Activated CD4-positive, alpha-beta T cell treated with anti-CD3 and anti-CD28 coated beads, Interleukin-2, Interleukin-6, amounts not matched to agents 100 ng/mL and 50 ng/mL, durations not matched to agents 16 hours and 8 hours (primary cell): ENCODE data around the gene APH1A.
"Not testable (repeated sequence)": the region's sequence is repeated elsewhere in the genome, so short reads cannot be mapped to it uniquely, and the experiment has no call there.

Experiments
- DNase-seq: peaks from one replicate; pipeline ENCODE4 v3.0.0-alpha.2; 2020

APH1A gene

DNA sequence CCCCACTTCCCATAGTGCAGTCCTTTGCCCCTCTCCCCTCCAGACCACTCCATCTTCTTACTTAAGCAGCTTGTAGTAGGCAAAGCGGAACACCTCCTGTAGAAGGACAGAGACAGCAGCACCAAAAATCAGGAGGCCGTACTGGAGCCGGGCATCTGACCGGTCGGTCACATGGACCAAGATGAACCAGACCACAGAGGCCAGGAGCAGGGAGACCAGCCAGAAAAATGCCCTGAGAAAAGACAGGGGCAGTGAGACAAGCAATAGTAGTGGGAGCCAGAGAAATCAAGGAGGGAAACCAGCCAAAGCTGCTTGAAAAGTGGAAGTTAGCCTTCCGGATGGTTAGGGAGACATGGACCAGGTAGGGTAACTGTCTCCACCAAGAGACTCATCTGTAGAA, 920 bp downstream of the APH1A start:
- DNase-seq, result no peak

DNA sequence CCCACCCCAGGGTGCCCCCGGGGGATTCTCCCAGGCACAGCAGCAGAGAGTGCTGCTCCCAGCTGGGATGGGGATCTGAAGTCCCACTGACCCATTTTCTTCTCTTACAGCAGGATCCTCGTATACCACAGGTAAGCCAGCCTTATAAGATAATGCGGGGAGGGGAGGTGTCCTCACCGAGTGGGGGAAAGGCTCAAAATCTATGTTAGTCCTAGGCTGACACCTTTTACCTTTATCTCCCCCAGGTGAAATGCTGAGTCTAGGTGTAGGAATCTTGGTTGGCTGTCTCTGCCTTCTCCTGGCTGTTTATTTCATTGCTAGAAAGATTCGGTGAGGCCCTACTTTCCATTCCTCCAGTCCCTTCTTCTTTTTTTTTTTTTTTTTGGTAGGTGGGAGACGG, 5.3 kb downstream of the APH1A start:
- no peak for DNase-seq

DNA sequence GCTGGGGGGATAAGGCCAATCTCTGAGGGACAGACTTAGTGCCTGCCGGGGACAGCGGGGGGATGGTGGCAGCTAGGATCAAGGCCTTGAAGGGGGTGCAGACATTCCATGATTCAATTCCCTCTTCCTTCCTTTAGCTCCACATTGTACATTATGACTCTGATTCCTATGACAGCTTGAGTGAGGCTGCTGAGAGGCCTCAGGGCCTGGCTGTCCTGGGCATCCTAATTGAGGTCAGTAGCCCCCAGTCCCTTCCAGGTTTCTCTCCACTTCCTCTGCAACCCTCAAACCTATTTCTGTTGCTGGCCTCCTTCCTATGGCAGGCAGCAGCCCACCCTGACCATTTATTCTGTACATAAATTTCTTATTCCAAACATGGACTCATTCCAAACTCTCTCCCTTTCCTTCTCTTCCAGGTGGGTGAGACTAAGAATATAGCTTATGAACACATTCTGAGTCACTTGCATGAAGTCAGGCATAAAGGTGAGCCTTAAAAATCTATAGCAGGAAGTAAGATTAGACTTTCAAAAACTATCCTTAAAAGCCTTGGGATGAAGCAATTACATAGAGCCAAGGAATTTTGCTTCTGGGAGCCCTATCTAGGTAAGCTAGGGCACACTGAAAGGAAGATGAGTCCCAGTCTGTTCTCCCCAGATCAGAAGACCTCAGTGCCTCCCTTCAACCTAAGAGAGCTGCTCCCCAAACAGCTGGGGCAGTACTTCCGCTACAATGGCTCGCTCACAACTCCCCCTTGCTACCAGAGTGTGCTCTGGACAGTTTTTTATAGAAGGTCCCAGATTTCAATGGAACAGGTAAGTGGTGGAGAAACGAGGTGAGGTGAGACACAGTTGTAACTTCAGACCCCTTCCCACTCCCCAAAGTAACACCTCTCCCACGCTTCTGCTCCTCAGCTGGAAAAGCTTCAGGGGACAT, 6.2 kb downstream of the APH1A start:
- DNase-seq, result no peak

DNA sequence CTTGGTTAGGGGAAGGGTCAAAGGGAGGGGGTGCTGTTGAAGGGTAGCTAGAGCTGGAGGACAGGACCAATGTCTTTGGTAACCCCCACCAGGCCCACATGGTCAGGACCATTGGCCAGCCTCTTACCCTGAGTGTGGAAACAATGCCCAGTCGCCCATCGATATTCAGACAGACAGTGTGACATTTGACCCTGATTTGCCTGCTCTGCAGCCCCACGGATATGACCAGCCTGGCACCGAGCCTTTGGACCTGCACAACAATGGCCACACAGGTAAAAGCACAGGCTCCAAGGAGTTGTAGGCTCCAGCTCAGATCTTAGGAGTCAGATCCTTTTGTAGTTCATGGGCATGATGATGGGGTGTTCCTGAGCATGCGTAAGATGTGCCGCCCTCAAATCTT, 7.4 kb downstream of the APH1A start:
- DNase-seq, result no peak

DNA sequence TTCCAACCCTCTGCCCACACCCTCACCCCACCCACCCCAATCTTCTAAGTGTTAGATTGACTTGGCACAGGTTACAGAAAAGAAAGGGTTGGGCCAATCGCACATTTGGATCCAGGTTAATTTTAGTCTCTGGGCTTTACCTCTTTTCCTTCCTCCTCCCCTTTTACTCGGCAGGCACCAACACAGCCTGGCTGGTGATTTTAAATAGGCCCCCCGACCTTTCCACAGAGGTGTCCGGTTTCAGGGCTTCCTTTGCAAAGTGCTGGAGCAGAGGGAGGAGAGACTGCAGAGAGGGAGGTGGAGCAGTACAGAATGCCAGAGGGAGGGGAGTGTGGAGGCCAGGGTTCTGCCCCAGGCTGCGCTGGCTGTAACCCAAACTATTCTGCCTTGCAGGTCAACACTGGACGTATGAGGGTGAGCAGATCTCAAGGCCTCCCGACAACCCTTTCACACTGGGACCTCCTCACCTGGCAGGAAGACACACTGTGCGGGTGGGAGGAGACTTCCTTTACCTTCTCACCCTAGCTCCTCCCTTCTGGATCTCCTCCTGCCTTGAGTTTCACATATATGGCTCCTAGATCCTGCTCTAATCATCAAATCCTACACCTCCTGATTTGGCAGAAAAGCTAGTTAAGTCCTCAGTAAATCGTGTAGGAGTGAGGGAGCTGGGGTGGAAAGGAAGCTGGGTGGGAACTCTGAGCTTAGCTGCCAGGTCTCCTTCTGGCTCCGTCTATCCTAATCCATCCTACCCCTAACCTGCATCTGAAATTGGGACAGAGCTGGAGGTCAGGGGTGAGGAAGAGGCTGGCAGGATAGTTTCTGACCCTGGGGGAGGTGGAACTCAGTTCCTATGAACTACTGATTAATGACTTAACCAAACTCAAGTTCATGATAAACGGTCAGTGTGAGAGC, 8.8 kb downstream of the APH1A start:
- DNase-seq, result no peak

DNA sequence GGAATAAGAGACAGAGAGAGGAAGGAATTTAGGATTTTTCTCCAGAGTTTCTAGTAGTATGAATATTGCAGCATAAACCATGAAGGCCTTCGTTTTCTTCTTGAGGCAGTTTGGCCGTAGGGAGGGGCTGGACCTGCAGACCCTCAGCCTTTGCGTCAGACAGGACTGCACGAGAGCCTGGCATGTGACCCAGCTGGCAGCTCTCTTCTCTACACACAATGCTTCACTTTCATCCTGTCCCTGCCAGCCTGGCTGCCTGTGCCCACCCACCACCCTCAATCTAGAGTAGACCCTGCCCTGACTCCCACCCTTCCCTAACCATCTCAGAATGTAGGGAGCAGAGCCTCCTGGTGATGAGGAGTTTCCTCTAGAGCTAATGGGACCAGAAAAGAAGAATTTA, 9.6 kb downstream of the APH1A start:
- DNase-seq, result no peak

DNA sequence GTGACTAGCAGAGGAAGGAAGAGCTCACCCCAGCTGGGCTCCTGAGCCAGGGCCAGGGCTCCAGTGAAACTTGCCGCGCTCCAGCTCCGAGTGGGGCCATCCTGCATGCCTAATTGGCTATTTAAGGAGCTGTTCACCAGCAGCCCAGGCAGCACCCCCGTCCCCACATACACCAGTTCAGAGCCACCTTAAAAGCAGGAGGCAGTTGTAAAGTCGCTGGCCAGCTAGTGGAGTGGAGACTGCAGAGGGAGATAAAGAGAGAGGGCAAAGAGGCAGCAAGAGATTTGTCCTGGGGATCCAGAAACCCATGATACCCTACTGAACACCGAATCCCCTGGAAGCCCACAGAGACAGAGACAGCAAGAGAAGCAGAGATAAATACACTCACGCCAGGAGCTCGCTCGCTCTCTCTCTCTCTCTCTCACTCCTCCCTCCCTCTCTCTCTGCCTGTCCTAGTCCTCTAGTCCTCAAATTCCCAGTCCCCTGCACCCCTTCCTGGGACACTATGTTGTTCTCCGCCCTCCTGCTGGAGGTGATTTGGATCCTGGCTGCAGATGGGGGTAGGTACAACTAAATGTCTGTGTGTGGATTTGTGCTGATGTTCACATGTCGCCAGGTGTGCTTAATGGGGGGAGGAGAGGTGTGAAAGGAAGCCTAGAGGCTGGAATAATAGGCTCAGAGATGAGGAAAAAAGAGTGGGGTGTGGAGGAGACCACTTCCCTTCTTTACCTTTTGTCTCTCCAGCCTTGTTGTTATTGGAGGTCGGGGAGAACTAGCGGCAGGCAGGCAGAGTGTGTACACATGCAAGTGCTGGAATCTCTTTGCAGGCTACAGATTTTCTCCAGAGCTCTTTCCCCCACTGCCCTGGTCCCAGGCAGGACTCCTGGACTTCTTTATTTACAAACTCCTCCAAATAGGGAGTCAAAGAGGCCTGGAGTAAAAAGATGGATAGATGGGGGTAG, 10.9 kb downstream of the APH1A start, which contains the start of gene CA14:
Gene CA14, plus strand, starts transcription at position 151 of the 962 bp plus-strand sequence. Its CDS starts 355 bp downstream, at position 506.
- no peak for DNase-seq

DNA sequence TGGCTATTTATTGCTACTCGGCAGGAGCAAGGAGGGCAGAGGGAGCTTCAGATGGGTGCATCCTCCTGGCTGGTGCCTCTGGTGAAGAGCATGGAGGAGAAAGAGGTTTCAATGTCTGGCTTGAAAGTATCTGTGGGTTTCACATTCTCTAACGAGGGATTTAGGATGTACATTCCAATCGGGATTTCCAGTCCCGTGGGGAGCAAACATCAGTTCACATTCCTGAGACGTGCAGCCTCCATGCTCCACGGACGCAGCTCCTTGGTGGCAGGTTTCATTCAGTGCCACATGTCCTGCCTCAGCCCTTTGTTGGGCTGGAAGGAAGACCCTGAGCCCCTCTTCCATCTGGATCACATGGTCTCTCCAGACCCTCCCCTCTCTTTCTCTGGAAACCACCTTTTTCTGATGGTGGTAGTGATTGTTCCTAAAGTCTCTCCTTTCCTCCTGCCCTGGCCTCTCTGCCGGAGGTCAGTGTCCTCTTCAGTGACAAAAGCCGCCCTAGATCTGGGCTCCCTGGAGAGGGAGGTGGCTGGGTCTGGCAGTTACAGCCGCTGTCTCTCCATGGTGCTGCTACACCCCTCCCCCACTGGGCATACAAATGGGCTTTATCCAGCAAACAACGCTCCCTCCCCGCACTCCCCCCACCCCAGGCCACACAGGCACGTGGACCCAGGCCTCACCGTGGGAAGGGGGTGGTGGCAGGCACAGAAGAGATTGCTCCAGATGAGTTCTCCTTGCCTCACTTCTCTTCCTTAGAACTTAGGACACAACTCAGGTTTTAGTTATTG, 12.1 kb downstream of the APH1A start:
- no peak for DNase-seq

DNA sequence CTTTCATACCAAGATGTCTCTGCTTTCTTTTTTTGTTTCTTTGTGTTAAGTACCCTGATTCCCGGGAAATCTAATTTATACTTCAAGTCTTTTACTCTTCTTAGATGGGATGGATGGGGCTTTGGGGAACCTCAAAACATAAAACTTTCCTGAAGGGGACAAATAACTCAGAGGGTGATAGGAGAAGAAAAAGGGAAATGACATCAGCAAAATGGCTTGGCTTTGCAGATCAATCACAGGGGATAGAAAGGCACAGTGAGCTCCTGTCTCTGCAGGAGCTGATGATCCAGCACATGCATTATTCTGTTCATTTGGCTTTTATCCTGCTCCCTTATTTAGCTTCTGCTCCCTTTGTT, 12.6 kb downstream of the APH1A start:
- no peak for DNase-seq

DNA sequence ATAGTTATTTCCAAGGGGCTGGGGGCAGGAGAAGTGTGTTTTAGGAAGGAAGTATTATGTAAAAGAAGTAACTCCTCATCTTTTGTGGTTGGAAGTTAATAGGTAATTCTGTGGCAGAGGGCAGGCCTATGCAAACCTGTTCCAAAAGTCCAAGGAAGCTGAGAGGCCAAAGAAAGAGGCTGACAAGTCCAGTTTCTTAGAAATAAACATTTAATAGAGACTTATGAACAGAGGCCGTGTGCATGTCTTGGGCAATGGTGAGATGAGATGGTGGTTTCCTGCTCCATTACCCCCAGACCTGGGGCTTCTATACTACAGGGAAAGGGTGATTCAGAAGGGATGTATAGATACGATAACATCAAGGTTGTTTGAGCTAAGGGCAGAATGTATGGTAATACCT, 18.9 kb downstream of the APH1A start:
- DNase-seq, result no peak

DNA sequence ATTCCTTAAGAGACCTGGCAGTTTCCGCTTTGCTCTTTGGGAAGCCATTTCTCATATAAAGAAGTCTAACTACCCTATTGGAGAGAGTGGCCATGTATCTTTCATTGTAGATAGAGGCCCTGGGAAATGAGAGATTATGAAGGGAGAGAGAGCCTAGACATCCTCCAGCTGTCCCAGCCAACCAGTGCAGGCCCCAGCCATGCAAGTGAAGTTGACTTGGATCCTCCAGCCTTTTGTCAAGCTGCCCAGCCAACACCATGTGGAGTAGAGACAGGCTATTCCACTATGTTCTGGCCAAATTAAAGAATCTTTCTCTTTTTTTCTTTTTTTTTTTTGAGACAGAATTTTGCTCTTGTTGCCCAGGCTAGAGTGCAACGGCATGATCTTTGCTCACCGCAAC, 25.8 kb downstream of the APH1A start:
- DNase-seq, result no peak

DNA sequence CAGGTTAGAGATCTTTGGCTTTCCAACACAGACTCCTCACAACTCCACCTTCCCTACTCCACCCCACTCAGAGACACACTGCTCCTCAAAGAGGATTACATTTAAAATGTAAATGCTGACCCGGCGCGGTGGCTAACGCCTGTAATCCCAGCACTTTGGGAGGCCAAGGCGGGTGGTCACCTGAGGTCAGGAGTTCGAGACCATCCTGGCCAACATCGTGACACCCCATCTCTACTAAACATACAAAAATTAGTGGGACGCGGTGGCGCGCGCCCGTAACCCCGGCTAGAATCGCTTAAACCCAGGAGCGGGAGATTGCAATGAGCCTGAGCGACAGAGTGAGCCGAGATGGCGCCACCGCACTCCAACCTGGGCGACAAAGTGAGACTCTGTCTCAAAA, 31.1 kb downstream of the APH1A start:
- DNase-seq, result no peak

DNA sequence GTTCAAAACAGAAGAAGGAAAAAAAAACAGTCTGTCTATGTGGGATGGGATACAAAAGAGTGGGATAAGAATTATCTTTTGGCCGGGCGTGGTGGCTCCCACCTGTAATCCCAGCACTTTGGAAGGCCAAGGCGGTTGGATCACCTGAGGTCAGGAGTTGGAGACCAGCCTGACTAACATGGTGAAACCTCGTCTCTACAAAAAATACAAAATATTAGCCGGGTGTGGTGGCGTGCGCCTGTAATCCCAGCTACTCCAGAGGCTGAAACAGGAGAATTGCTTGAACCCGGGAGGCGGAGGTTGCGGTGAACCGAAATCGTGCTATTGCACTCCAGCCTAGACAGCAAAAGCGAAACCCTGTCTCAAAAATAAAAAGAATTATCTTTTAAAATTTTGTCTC, 31.6 kb downstream of the APH1A start:
- not testable (repeated sequence) for DNase-seq

DNA sequence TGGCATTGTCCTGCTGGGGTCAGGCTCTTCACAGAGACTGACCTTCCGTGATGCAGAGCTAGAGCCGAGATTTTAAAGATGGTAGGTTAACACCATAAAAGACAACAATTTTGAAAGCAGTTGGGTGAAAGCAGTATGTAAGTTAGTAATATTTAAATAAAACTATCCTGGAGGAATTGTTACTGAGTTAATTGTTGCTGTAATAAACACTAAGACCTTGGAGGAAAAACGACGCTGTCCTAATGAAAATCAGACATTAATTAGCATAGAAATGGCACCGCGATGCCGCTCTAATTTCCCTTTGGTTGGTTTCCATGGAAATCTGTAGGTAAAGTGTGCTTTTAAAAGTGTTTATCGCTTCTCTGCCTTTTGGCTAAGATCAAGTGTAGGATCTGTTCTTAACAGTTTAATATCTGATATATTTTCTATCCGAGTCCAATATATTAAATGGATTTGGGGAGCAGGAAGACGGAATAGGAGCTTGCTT, 32.2 kb downstream of the APH1A start:
- DNase-seq, result no peak

DNA sequence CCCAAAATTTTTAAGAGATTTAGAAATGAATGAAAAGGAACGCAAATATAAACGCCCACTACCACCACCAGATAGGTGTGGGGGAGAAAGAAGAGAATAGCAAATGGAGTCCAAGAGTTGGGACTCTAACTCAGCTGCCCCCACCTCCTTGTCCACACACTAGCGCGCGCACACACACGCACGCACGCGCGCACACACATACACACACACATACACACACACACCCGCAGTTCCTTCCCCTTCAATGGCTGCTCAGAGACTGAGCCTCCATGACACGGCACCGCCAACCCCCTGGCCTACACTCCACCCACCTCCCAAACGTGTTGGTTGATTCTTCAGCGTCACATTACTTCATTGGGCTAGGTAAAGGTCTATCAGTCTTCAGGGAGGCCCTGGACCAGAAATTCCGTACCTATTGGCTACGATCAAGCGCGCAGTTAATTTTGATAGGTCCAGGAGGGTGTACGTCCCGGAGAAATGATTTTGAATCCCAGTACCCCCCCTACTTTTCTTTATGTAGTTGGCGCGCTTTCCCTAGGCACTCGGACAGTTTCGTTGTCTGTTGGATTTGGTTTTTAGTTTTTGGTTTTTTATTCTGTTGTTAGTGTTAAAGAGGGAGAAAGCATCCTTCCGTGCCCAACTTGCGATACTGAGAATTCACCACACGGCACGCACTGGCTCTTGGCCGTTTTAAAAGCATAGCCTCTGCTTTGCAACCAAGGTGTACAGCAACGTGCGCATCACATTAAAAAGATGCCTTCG, 32.8 kb downstream of the APH1A start, which contains the start of gene ANP32E:
Gene ANP32E, minus strand, starts transcription at position 261 of the 762 bp plus-strand sequence. CDS start 326 bp downstream, outside the sequence.
- DNase-seq, result peak; percentile 98

DNA sequence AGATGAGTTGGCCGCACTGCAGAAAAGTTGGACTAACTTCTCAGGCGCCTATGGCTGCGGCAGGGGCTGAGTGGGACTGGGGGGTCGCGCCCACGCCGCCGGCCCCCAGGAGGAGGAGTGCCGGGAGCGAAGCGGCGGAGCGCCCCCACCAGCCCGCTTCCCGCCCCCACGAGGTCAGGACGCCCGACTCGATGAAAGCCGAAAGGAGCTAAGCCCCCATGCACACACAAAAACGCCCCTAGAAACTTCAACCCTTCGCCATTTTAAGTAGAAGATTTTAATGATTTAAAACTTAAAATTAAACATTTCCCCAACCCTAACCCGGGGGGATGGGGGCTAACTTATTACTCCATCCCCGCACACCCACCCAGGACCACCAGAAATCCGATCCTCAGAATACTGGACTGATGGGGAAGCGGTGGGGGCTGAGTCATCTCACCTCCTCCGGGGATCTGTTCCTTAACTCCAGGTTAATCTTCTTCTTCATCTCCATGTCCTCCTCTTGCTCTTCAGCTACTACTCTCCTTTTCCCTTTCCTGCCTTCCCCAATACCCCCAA, 33.4 kb downstream of the APH1A start:
- peak; percentile 39 for DNase-seq

DNA sequence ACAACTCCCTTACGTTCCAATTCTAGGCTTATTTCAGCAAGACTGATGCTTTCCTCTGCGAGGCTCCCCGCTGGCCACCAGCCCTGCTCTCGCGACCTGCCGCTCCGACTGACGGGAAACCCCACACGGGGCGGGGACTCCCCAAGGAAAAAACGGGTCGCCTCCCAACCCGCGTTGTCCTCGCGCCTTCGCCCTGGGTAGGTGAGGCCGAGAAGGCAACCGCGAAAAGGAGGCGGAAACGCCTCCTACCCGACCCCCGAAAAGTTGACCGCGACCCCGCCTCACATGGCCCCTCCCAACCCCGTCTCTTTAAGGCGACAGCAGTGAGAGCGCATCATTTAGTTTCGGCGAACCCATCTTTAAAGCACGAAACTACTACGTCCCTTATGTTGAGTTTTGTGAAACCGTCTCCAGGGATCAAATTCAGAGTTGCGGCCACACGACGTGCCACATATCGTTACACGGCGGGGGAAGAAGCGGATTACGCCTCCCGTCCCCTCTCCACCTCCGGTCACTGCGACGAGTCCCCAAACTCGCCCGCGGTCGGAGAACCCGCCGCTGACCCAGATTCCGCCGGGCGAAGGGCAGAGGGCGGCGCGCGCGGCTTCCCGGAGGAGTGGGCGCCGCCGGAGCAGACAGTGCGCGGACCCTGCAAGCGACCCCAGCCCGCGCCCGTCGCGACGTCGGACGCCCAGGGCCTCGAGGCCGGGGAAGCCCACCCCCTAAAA, 34.1 kb downstream of the APH1A start:
- DNase-seq, result peak; percentile 96

DNA sequence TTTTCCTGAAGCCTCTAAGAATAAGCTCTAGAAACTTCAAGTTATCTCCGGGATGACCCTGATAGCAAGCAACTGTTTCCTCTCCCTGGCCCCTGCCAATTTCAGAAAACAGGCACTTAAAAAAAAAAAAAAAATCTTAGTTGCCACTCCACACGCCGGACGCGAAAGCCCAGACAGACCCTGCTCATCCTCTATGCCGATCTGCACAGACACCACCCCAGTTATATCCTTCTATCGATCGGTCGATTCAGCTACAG, 34.6 kb downstream of the APH1A start:
- no peak for DNase-seq

DNA sequence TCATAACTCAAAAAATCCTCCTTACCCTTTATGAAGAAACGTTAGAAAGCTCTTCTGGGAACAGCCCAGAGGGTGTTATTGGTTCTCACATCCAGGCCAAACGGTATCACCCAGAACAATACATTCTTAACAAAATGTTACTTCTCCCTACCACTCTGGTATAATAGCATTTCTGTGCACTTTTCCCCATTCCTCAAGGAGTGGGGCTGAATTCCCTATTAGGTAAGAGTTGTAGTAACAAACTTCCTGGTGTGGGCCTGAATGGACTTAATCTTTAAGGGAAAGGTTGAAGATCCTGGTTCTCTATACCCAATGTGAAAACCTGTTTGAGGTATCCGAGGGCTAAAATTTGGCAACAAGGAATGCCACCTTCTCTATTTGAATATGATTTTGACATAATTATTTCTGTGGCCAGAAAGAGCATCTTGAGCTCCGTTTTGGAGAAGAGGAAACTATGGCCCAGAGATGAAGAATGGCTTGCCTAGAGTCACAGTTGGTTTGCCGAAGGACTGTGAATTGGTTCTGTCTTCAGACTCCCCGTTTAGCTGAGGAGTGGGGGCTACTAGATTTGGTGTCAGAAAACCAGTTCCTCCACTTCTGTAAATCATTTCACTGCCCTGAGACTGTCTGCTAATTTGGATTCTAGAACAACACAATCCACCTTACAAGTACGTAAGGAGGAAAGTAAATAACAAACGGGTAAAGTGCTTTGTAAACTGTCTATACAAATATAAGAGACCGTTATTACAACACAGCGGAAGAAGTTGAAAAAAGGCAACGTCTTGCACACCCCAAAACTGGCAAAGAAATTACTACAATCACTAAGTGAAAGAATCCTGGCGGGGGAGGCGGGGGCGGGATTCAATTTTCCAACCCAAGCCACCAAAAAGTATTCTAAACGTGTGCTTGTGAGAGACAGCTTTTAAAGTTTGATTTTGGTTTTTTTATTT, 35.2 kb downstream of the APH1A start:
- peak; percentile 43 for DNase-seq
